T-helper 9 cell (primary cell): ENCODE data around the gene CA7.

Experiments
- DNase-seq: peaks from one replicate; pipeline ENCODE4 v3.0.0-alpha.2; 2020
- total RNA-seq, 2 donors: gene quantifications; one replicate each; lab custom pipeline; 2026; lab: John Stamatoyannopoulos, UW

Gene CA7
- total RNA-seq = 0 reads per million in 2 donors

DNA sequence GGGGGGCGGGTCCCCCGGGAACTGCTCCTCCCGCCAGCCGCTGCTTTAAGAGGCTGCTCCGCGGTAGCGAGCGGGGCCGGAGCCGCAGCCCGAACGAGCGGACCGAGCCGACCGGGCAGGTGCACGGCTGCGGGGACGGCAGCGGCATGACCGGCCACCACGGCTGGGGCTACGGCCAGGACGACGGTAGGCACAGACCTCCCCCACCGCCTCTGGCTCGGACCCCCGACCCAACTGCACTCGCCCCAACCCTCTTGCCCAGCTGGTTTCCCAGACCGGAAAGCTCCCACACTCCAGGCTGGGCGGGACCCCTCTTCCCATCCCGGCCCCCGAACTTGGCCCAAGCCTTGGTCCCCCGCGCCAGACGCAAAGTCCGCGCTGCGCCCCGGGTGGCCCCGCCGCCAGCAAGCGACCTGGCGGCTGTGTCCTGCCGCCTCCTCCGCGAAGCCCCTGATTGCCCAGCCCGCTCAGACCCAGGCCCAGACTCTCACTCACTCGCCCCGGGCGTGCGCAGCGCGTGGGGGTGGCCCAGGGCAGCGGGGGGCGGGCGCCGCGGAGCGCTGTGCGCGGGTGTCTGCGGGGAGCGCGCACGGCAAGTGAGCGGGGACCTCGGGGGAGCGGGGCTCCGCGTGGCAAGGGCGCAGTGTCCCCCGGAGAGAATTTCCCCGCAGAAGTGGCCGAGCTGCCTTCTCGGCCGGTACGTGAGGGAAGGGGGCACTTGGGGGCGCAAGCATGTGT is at the start of gene CA7:
Gene CA7, plus strand, starts transcription at position 73 of the 738 bp plus-strand sequence. Its CDS starts 74 bp downstream, at position 147.
- DNase-seq = no peak

DNA sequence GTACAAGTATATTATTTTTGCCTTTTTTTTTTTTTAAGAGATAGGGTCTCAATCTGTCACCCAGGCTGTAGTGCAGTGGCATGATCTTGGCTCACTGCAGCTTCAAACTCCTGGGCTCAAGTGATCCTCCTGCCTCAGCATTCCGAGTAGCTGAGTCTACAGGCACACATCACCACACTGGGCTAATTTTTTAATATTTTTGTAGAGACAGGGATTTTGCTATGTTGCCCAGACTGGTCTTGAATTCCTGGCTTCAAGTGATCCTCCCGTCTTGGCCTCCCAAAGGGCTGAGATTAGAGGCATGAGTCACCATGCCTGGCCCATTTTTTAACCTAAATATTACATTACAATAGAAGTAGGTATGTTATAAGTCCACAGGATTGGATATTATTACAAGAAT is 46.1 kb upstream of the CA7 start:
- no peak for DNase-seq

DNA sequence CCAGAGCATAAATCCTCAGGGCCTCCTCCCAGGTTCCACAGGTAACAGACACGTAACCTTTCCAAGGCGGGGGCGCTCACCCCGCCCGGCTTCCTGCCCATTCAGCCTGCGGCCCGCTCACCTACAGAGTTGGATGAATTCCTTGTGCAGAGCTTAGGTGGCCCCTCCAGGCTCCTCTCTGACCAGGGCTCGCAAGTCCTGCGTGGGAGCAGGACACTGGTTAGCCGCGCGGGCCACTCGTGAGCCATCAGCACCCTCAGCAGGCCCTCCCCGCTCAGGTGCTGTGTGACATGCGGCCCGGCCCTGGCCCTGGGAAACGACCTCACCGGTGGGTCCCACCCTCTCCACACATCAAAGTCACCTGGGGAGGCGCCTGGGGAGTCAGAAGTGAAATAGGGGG is 43.4 kb upstream of the CA7 start:
- DNase-seq = no peak

DNA sequence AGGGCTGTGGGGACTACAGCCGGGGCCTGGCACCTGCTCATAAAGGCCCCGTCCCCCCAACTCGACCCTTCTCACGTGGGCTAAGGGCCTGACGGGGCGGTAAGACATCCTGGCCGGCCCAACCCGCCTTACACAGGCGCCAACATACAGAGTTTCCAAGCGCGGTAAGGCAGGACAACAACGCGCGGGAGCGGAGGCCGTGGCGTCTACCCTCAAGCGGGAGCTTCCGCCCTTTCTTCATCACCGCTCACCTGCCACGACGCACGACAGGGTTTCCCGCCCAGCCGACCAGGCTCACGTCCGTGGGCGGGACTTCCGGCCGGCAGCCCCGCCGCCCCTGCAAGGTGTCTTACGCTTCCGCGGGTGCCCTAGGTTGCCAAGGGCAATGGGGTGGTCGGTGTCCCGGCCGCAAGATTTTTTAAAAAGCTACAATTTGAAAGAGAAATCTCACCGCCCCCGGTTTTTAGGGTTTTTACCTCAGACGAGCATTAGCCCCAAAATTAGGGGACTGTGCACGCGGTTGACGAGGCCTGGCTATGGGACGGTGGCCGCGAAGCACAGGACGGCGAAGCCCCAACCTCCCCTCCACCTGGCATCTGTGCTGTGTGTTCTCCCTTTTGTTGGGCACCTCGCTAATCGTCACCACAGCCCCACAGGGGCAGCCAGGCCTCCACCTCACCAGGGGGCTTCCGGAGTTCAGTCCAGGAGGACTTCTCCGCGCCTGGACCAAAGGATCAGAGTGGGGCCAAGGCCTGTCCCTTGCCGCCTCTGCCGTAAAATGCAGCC is 42.7 kb upstream of the CA7 start, which contains the start of gene TERB1:
Gene TERB1, minus strand, starts transcription at position 265 of the 786 bp plus-strand sequence. CDS start 4,786 bp downstream, outside the sequence.
- DNase-seq = no peak

DNA sequence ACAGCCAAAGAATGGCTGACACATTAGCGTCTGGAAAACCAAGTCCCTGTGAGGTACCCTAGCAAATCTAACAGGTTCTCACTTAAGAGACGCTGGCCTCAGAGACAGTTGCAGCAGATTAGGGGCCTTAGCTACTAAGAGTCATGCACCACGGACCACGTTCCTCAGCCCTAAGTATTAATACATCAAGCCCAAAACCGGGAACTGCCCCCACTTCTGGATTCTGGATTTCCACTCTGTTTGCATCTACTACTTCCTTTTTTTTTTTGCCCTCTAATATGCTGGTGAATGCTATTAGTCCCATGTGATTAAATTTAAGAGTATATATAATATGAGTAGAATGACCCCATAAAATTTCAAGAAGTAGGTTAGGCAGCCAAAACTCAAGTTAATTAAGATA is 42.1 kb upstream of the CA7 start:
- DNase-seq = no peak

DNA sequence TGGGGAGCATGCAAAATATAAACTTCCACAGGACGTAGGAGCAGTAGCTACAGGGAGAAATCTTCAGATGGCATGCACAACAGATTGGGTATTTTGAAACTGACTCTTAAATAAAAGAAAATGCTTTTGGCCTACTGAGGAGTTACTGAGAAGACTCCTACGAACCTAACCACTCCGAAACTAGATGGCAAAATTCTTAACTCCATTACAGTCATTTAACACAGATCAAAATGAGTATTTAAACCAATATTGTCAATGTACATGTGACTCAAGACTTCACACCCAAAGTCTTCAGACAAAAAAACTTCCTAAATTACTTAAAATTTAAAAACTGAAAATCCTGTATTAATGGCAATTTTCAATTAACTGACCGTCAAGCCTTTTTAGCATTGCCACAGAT is 34.4 kb upstream of the CA7 start:
- no peak for DNase-seq

DNA sequence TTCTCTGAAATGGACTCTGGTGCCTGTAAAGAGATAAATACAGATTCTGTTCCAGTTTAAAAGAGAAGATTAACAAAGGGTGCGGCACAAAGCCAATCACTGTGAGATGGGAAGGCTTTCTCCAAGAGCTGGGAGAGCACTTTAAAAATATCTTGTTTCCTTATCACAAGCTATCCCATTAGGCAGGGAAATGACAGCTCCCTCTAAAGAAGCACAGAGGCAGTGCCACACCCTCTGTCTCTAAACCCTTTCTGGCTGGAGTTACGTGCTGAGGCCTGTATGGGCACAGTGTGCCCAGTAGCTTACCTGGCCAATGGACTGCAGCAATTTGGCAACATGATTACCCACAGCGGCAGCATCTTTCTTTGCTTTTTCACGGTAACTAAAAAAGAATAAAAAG is 33.8 kb upstream of the CA7 start:
- no peak for DNase-seq

DNA sequence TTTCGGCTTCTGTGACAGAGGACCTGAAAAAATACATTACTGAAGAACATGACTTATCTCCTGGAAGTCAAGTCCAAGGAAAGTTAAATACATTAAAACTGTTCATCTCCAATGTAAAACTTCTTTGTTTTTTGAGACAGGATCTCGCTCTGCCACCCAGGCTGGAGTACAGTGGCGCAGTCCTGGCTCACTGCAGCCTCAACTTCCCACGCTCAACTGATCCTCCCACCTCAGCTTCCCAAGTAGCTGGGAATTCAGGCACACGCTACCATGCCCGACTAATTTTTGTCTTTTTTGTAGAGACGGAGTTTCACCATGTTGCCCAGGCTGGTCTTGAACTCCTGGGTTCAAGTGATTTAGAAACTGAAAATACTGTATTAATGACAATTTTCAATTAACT is 33.2 kb upstream of the CA7 start:
- no peak for DNase-seq

DNA sequence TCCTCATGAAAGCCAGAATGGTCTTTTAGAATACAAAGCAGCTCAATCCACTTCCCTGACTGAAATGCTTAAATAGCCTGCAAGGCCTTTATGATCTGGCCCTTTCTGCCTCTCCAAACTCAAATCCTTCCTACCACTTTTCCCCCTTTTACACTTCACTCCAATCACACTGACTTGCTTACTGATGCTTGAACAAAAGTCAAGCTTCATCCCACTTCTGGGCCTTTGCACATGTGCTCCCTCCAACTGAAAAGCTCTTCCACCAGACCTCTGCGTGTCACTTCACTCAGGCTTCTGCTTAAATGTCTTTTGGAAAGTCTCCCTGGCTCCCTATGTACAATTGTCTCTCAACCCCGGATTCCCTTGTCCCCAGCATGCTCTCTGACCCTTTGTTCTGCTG is 29.5 kb upstream of the CA7 start:
- no peak for DNase-seq

DNA sequence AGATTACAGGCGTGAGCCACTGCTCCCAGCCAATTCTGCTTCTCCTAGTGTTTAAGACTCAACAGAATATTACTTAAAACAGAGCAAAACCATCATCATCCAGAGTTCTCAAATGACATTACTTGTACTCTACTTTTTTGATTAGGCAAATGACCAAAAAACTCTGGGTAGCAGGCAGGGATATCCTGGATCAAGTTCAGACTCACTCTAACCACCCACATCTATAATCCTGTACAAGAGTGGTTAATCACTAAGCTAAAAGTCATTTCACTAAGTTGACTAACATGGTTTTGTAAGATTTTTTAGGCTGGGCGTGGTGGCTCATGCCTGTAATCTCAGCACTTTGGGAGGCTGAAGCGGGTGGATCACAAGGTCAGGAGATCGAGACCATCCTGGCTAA is 20.2 kb upstream of the CA7 start:
- DNase-seq = no peak

DNA sequence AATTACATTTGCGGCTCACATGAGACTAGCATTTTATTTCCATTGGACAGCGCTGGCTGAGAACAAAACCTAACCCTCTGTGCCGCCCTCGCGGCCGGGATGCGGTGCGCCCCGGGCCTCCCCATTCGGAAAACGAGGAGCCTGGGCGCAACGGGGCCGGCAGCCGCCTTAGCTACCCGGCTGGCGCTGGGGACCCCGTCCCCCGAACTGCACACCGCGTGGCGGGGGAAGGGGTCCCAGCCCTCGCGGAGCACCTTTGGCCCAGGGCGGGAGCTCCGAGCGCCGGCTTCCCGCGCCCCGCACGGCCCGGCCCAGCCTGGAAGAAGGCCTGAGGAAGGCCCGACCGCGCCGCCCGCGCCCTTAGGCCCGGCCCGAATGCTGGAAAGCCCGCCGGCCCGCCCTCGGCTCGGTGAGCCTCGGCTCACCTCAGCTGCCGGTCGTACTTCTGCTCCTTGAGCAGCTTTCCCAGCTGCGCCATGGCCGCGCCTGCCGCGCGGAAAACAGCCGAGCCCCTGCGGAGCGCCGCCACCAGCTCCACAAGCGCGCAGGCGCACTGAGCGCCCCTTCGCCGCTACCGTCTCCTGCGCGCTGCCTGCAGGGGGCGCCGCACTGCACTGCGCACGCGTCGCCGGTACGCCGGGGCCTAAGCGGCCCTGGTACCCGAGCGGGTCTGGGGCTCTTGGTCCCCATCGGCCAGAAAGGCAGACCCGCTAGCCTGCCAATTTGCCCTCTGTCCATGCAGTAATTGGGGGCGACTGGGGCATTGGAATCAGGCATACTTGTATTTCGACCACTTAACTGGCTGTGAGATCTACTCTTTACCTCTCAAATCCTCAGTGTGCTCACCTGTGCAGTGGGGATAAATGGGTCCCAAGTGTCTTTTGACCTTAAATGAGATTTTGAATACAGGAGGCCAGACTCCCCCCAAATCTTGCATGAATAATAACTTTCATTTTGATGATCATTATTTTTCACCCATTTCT is 13.5 kb upstream of the CA7 start, which contains the start of gene NAE1:
Gene NAE1, minus strand, starts transcription at position 555 of the 983 bp plus-strand sequence. Its CDS starts 77 bp downstream, at position 478.
- DNase-seq = peak; percentile 86

DNA sequence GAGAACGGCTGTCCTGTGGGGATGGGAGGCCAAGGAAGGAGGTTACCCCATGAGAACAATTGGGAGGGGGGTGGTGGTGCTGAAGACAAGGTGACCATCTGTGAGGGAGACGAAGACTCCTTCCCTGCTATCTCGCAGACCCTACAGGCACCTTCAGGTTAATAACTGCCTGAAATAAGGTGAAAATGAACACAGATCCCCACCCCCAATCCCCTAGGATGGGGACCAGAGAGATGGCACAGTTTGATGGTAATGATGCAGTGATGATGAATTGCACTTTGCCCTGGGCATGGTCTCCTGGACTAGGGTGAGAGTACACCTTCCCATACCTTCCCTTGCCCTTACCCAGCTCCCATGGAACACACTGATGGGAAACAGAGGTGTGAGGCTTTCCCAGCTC is 12.0 kb upstream of the CA7 start:
- DNase-seq = no peak

DNA sequence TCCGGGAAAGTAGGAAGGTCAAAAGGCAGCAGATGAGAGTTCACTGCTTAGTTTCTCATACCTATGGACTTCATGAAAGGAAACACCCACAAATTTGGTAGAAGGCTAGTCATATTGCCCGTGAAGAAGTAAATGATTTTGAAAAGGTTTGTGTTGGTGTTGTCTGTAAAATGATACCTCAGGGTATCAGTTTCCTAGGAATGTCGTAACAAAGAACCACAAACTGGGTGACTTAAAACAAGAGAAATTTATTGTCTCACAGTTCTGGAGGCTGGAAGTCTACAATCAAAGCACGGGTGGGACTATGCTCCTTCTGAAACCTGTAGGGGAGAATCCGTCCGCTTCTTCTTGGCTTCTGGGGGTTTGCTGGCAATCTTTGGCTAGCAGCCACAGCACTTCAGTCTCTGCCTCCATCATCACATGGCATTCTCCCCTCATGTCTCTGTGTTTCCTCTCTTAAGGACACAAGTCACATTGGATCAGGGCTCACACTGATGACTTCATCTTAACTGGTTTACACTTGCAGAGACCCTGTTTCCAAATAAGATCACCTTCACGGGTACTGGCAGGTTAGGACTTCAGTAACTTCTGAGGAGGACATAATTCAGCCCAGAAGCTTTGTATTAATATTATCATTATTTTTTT is 11.4 kb upstream of the CA7 start:
- DNase-seq = no peak

DNA sequence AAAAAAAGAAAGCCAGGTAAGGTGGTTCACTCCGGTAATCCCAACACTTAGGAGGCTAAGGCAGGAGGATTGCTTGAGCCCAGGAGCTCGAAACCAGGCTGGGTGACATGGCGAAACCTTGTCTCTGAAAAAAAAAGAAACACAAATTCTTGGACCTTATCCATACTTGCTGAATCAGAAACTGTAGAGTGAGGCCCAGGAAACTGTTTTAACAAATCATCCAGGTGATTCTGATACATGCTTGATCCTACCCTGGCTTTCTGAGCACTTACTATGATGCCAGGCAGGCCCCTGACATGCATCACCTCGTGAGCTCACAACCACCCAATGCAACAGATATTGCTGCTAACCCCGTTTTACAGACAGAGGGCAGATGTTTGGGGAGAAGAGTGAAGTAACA is 9.5 kb upstream of the CA7 start:
- DNase-seq = no peak

DNA sequence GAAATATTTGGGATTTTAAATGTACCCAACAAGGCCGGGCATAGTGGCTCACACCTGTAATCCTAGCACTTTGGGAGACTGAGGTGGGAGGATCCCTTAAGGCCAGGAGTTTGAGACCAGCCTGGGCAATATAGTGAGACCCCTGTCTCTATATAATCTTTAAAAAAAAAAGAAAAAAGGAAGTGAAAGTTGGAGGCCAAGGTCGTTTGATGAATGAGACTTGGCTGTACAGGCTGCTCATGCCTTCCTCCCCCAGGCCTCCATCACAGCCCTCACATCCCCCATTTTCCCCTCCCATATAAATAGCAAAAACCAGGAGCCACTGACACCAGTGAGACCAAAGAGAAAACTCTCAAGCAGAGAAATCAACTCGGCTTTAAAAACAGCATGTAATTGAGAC is 3.3 kb upstream of the CA7 start:
- DNase-seq = no peak

DNA sequence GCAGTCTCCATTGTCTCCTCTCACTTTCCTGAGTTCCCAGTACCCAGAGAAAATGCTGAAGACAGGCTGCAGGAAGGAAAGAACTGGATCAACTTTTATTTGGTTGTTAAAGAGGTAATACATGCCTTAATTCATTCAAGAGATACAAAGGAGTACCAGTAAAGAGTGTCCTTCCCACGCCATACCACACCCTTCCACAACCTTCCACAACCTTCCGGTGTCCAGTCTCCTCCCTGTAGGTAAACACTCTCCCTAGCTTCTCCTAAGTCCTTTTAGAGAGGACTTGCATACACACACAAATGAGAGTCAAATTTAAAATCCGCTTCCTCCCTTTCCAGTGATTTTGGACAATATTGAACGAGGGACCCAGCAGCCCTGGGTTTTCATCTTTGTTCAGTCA is 2.8 kb upstream of the CA7 start:
- DNase-seq = no peak

DNA sequence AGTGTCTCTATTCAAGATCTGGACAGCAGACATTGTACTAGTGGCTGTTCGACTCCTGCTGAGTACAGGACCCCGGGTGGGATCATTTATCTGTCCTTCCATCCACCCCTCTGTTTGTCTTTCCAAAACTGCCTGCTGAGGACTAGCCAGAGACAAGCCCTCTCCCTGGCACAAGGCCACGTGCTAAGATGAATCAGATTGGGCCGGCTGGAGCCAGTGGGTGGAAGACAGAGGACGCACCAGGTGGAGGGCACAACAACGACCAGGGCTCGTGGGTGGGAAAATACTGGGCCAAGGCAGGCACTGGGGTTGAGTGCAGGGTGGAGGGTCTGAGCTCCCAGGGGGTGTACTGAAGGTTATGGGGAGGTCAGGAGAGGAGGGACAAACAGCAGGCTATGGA is 1.4 kb upstream of the CA7 start:
- no peak for DNase-seq

DNA sequence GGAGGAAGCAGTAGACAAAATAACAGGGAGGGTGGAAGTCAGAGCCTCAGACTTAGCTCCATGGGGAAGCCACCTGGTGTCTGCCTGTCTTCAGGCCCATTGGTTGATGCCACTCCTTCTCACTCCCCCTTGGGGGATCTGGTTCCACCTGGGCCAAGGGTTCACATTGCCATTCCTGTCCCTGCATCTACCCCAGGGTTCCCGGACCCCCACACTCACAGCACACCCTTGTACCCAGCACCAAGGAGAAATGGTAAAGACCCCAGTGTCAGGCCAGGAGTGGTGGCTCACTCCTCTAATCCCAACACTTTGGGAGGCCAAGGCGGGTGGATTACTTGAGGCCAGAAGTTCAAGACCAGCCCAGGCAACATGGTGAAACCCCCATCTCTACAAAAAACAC is 1.0 kb upstream of the CA7 start:
- DNase-seq = no peak

DNA sequence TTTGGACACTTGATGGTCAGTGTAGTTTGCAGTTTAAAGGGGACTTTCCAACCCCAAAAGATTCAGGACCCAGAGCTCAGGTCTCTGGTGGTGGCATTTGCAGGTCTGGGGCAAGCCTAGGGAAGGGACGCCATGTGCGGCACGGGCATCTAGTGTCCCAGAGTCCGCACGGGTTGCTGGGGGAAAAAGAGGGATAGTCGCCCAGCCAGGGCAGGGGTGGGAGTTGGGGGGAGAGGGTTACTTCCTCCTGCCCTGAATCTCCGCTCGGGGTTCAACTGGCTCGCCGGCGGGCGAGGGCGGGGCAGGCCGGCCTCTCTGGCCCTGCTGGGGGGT is 239 bp upstream of the CA7 start:
- DNase-seq = no peak

DNA sequence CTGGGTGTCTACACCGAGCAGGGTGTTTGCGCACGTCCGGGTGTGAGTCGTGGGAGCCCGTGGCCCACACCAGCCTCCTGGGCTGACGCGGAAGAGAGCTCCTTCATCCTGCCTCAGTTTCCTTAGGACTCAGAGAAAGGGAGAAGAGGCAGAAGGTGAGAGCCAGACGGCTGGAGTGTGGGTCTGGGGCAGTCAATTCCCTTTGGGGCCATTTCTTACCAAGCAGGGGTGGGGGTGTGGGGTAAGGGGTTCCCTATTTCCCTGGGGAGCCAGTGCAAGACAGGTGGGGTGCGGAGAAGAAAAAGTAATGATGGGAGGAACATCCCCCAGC is 831 bp downstream of the CA7 start:
- DNase-seq = no peak

DNA sequence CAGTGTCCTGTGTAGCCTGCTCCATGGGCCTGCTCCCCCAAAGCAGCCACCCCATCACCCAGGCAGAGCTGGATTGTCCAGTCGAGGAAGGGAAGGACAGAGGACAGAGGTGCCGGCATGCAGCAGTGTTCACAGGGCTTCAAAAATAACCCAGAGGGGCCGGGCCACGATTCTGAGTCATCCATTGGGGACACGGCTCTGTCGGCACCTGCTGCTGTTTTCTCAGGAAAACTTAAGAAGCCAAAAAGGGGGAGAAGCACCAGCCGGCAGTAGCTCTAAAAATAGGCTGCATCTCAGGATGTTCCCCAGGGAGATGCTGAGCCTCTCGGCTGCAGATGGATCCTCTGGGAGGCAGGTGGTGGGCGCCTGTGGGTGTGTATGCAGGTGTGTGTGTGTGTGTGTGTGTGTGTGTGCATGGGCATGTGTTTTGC is 1.6 kb downstream of the CA7 start:
- DNase-seq = no peak

DNA sequence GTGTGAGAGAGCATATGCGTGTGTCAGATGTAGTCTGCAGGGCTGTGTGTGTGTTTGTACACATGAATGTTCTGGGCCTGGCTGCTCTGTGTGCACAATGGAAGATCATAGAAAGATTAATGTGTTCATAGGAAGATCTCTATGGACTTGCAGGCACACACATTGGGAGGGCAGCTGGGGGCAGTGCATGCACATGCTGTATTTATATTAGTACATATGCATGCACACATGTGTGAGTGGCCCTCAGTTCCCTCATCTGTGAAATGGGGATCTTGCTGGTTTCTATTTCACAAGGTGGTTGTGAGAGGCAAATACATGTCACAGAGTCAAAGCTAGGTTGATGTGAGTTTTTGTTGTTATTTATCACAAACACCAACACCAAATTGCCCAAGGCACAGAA is 2.1 kb downstream of the CA7 start:
- no peak for DNase-seq

DNA sequence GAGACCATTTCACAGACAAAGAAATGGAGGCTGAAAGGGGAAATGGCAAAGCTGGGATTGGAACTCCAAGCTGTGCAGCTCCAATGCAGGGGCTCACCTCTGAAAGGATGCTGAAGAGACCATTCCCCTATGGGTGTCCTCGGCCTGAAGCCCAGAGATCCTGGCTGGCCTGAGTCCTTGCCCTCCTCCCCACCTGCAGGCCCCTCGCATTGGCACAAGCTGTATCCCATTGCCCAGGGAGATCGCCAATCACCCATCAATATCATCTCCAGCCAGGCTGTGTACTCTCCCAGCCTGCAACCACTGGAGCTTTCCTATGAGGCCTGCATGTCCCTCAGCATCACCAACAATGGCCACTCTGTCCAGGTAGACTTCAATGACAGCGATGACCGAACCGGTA is 2.6 kb downstream of the CA7 start:
- DNase-seq = no peak
